Measurements from ENCODE around the gene ANKS4B. TPM values are rescaled to one million over a fixed set of nuclear protein-coding genes. Genes with fewer than 3 reads are reported as not detected.

Gene ANKS4B
- total and polyA plus RNA-seq, 8 donors = 0.23 to 9.0 (median 0.61) TPM; not detected in 3

DNA sequence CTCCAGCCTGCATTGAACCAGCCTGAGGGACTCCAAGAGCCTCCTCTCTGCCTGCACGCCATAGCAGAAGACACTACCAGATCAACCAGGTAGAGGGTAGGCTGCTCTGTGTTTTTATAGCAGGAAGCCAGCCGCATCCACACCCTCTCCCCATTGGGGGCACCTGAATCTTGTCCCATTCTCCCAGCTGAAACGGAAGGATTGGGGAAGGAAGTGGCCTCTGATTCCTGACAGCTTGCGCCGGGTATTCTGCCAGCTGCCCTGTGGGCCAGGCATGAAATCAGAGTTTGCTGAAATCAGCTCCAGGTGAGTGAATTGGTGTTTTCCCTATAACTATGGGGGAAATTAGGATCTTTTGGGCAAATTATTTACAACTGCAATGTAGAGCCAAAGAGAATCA lies 22.0 kb upstream of the ANKS4B start, which contains the start of gene ZP2:
TSS of gene ZP2 (minus strand) at position 89 of the 400 bp plus-strand sequence. CDS start at position 62, 27 bp downstream.
- TF ChIP-seq POLR2AphosphoS5 (IDR thresholded peaks at IDR 0.05) = no peak
- TF ChIP-seq EP300 (IDR thresholded peaks at IDR 0.05) = no peak
- TF ChIP-seq POLR2A (IDR thresholded peaks at IDR 0.05) = no peak
- no peak for TF ChIP-seq CTCF (IDR thresholded peaks at IDR 0.05)
- intact Hi-C loops (cut with DNase I; ENCODE audit: low total_unique reads) = no loop called here
- no peaks in the 10 kb centered on the region for H3K9me3 ChIP-seq

DNA sequence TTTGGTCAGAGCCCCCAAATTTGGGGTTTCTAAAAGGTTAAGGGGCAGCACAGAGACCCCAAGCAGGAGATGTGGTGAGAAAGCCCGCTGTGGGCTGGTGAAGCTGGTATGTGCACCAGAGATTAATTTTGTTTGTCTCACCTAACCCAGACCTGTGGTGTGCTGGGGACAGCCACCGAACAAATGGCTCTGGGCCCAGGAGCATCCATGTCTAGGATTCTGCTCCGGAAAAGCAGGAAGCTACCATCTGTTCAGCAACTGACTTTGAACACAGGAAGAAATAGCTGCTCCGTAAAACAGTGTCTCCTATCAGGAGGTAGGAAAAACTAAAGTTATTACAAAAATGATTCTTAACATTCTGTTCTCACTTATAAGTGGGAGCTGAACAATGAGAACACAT lies 19.4 kb upstream of the ANKS4B start:
- H3K27me3 ChIP-seq = peaks cover 0 to 47% (median 0%) of the 10 kb centered on the region in 3 donors
- TF ChIP-seq CTCF (IDR thresholded peaks at IDR 0.05) = no peak
- intact Hi-C loops (cut with DNase I; ENCODE audit: low total_unique reads) = no loop called here
- no peaks in the 10 kb centered on the region for H3K4me1 ChIP-seq
- WGBS, 5 donors = 56 to 83% (median 73%) methylated on average over 4 of the region's 4 CpGs
- no peak overlapping the region for H3K4me3 ChIP-seq
- H3K36me3 ChIP-seq = no peaks in the 10 kb centered on the region
- no peak for DNase-seq
- no peaks in the 10 kb centered on the region for H3K9me3 ChIP-seq
- no peak overlapping the region for H3K27ac ChIP-seq

More for the DNA sequence above, 22.0 kb upstream of the ANKS4B start, which contains the start of gene ZP2:
- no peak within 1 kb of the TSS for H3K4me3 ChIP-seq
- no peaks in the 10 kb centered on the region for H3K36me3 ChIP-seq
- no peak for DNase-seq
- H3K27me3 ChIP-seq = peaks cover 0 to 35% (median 0%) of the 10 kb centered on the region in 3 donors
- 70 to 79% (median 73%) methylated on average over 5 of the region's 5 CpGs for WGBS, 5 donors
- no peaks in the 10 kb centered on the region for H3K4me1 ChIP-seq
- no peak within 1 kb of the TSS for H3K27ac ChIP-seq

DNA sequence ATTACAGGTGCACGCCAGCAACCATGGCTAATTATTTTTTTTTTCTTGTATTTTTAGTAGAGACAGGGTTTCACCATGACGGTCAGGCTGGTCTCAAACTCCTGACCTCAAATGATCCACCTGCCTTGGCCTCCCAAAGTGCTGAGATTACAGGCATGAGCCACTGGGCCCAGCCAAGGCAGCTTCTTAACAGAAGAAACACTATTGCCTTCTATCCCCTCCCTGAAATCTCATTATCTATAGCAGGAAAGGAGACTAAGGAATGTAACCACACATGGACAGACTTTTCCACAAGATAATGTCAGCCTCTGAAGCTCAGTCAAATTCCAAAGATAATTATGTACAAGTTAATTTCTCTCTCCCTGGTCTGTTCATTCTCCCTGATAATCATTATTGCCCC lies 16.4 kb upstream of the ANKS4B start:
- Histone ChIP-seq H3K4me3 (no peak overlapping the region), H3K27ac (no peak overlapping the region), H3K4me1 (no peaks in the 10 kb centered on the region), H3K9me3 (no peaks in the 10 kb centered on the region), H3K27me3 (peaks cover 0 to 38% (median 0%) of the 10 kb centered on the region in 3 donors), H3K36me3 (no peaks in the 10 kb centered on the region)
- no peak for DNase-seq
- TF ChIP-seq POLR2A (IDR thresholded peaks at IDR 0.05) (no peak), CTCF (IDR thresholded peaks at IDR 0.05) (no peak), POLR2AphosphoS5 (IDR thresholded peaks at IDR 0.05) (no peak), EP300 (IDR thresholded peaks at IDR 0.05) (no peak)
- intact Hi-C loops (cut with DNase I; ENCODE audit: low total_unique reads) = no loop called here
- WGBS, 5 donors = 82 to 93% (median 84%) methylated on average over 2 of the region's 2 CpGs

- H3K27me3 ChIP-seq = peaks cover 0 to 31% (median 0%) of the 10 kb centered on the region in 3 donors
- H3K4me1 ChIP-seq = no peaks in the 10 kb centered on the region
- DNase-seq = no peak
- intact Hi-C loops (cut with DNase I; ENCODE audit: low total_unique reads) = no loop called here
- no peak overlapping the region for H3K27ac ChIP-seq
- H3K9me3 ChIP-seq = no peaks in the 10 kb centered on the region
- no peaks in the 10 kb centered on the region for H3K36me3 ChIP-seq
- H3K4me3 ChIP-seq = no peak overlapping the region
- no peak for TF ChIP-seq POLR2A (IDR thresholded peaks at IDR 0.05)
- TF ChIP-seq POLR2AphosphoS5 (IDR thresholded peaks at IDR 0.05) = no peak
- TF ChIP-seq EP300 (IDR thresholded peaks at IDR 0.05) = no peak
- 45 to 60% (median 50%) methylated on average over 7 of the region's 7 CpGs for WGBS, 5 donors
Observed at GRCh38 chr16:21218153-21218552, 15.3 kb upstream of the ANKS4B start.

DNA sequence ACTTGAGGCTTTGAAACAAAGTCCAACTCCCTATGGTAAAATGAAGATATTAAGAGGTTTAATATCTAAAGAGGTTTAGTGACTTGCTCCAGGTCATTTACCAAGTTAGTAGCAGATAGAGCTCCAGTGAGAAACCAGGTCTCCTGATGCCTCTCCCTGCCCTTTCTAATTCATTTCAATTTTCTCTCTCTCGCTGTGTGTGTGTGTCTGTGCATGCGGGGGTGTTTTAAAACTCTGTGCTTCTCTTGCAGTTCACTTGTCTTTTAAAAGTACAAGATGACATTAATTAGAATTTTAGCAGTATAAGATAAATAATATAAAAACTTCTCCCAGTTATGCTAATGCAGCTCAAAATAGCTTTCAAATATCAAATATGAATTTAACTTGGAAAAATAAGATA lies 13.9 kb upstream of the ANKS4B start:
- no peaks in the 10 kb centered on the region for H3K9me3 ChIP-seq
- no peak for DNase-seq
- no peak overlapping the region for H3K4me3 ChIP-seq
- WGBS, 5 donors = 90 to 99% (median 94%) methylated on average over 2 of the region's 2 CpGs
- TF ChIP-seq POLR2A (IDR thresholded peaks at IDR 0.05) = no peak
- no peak for TF ChIP-seq EP300 (IDR thresholded peaks at IDR 0.05)
- TF ChIP-seq CTCF (IDR thresholded peaks at IDR 0.05) = no peak
- no peak for TF ChIP-seq POLR2AphosphoS5 (IDR thresholded peaks at IDR 0.05)
- intact Hi-C loops (cut with DNase I; ENCODE audit: low total_unique reads) = no loop called here
- H3K36me3 ChIP-seq = no peaks in the 10 kb centered on the region
- peaks cover 0 to 27% (median 0%) of the 10 kb centered on the region in 3 donors for H3K27me3 ChIP-seq
- no peak overlapping the region for H3K27ac ChIP-seq
- no peaks in the 10 kb centered on the region for H3K4me1 ChIP-seq

Measured in stomach (tissue), 9 donors.